Measurements from ENCODE around the gene FOCAD.

DNA sequence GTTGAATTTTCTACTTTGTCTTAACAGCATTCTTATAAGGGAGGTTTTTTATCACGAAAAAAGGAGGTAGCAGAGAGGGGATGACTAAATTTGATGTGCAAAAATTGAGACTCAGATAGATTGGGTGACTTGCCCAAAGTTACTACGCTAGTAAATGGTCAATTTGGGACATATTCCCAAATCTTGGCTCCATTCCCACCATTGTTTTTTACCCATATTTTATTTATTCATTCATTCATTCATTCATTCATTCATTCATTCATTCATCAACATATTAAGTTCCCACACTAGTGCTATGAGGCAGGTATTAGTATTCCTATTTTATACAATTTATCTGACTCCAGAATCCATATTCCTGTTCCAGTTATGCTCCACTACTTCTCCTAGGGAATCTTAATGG, 261.8 kb downstream of the FOCAD start:
- no peak for TF ChIP-seq POLR2A (IDR thresholded peaks at IDR 0.05)
- TF ChIP-seq, protein P1, sequence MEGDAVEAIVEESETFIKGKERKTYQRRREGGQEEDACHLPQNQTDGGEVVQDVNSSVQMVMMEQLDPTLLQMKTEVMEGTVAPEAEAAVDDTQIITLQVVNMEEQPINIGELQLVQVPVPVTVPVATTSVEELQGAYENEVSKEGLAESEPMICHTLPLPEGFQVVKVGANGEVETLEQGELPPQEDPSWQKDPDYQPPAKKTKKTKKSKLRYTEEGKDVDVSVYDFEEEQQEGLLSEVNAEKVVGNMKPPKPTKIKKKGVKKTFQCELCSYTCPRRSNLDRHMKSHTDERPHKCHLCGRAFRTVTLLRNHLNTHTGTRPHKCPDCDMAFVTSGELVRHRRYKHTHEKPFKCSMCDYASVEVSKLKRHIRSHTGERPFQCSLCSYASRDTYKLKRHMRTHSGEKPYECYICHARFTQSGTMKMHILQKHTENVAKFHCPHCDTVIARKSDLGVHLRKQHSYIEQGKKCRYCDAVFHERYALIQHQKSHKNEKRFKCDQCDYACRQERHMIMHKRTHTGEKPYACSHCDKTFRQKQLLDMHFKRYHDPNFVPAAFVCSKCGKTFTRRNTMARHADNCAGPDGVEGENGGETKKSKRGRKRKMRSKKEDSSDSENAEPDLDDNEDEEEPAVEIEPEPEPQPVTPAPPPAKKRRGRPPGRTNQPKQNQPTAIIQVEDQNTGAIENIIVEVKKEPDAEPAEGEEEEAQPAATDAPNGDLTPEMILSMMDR (IDR thresholded peaks at IDR 0.05) = no peak
